Renal cortex interstitium (tissue), 15 donors: ENCODE data around the gene INTS7. TPM values are rescaled to one million over a fixed set of nuclear protein-coding genes. Genes with fewer than 3 reads are reported as not detected.

Experiments used
- DNase-seq, 11 donors: peaks; one replicate each; pipeline ENCODE4 v3.0.0-alpha.2; 2013; ENCODE audit warnings: low read depth in 9 of 11, low spot score in 4 of 11; ENCODE audit errors: extremely low read depth in 1 of 11
- long read RNA-seq, 16 experiments: transcript quantifications; one replicate each; lab custom pipeline, GENCODE V29; 2026
- polyA plus RNA-seq, 3 donors: library from polyadenylated mRNA; unstranded; fragments of 120-200 nt; gene quantifications; one replicate each; pipeline ENCODE4 v1.2.1, GENCODE V29; 2013; ENCODE audit not compliant: insufficient read length in 3 of 3

Gene INTS7
- 10 to 100 TPM; 15.8 to 22.0 (median 18.6) TPM for polyA plus RNA-seq
- long read RNA-seq, donor 1: 0 reads
- long read RNA-seq, donor 2: 0 reads
- long read RNA-seq, donor 3, full-length matches to known transcripts: 1 of 1 reads
- long read RNA-seq, donor 3, partial matches to known transcripts: 0 of 1 reads
- long read RNA-seq, donor 3, other reads (novel, unspliced or antisense): 0 of 1 reads
- long read RNA-seq, donor 4, full-length matches to known transcripts: 2 of 9 reads
- long read RNA-seq, donor 4, partial matches to known transcripts: 7 of 9 reads
- long read RNA-seq, donor 4, other reads (novel, unspliced or antisense): 0 of 9 reads
- long read RNA-seq, donor 5: 0 reads
- long read RNA-seq, donor 6, full-length matches to known transcripts: 3 of 3 reads
- long read RNA-seq, donor 6, partial matches to known transcripts: 0 of 3 reads
- long read RNA-seq, donor 6, other reads (novel, unspliced or antisense): 0 of 3 reads
- long read RNA-seq, donor 7, full-length matches to known transcripts: 1 of 1 reads
- long read RNA-seq, donor 7, partial matches to known transcripts: 0 of 1 reads
- long read RNA-seq, donor 7, other reads (novel, unspliced or antisense): 0 of 1 reads
- long read RNA-seq, donor 8, full-length matches to known transcripts: 1 of 1 reads
- long read RNA-seq, donor 8, partial matches to known transcripts: 0 of 1 reads
- long read RNA-seq, donor 8, other reads (novel, unspliced or antisense): 0 of 1 reads
- long read RNA-seq, donor 9: 0 reads
- long read RNA-seq, donor 10: 0 reads
- long read RNA-seq, donor 11, full-length matches to known transcripts: 2 of 2 reads
- long read RNA-seq, donor 11, partial matches to known transcripts: 0 of 2 reads
- long read RNA-seq, donor 11, other reads (novel, unspliced or antisense): 0 of 2 reads
- long read RNA-seq, donor 12: 0 reads
- long read RNA-seq, donor 13, full-length matches to known transcripts: 2 of 2 reads
- long read RNA-seq, donor 13, partial matches to known transcripts: 0 of 2 reads
- long read RNA-seq, donor 13, other reads (novel, unspliced or antisense): 0 of 2 reads
- long read RNA-seq, donor 14, full-length matches to known transcripts: 1 of 6 reads
- long read RNA-seq, donor 14, partial matches to known transcripts: 5 of 6 reads
- long read RNA-seq, donor 14, other reads (novel, unspliced or antisense): 0 of 6 reads
- long read RNA-seq, donor 15, full-length matches to known transcripts: 1 of 1 reads
- long read RNA-seq, donor 15, partial matches to known transcripts: 0 of 1 reads
- long read RNA-seq, donor 15, other reads (novel, unspliced or antisense): 0 of 1 reads
- long read RNA-seq, donor 16, full-length matches to known transcripts: 6 of 13 reads
- long read RNA-seq, donor 16, partial matches to known transcripts: 7 of 13 reads
- long read RNA-seq, donor 16, other reads (novel, unspliced or antisense): 0 of 13 reads

GRCh38 chr1:212035123-212035834, at the start of gene INTS7, which contains the start of gene DTL:
Gene INTS7, minus strand, starts transcription at chr1:212035557. Its CDS starts 120 bp downstream, at chr1:212035437.
Gene DTL, plus strand, starts transcription at chr1:212035748. Its CDS starts 143 bp downstream, at chr1:212035891.
- peak; percentile 97 to 100 (median 99) for DNase-seq

- DNase-seq: no peak
Observed at GRCh38 chr1:212082765-212083406, 47.5 kb upstream of the INTS7 start.

GRCh38 chr1:212078826-212079225, 43.5 kb upstream of the INTS7 start:
- no peak for DNase-seq

- no peak for DNase-seq
Observed at GRCh38 chr1:212077028-212077427, 41.7 kb upstream of the INTS7 start.

- DNase-seq: no peak
Observed at GRCh38 chr1:212074856-212075255, 39.5 kb upstream of the INTS7 start.

GRCh38 chr1:212074313-212074712, 39.0 kb upstream of the INTS7 start:
- DNase-seq: no peak

- DNase-seq: no peak
Observed at GRCh38 chr1:212073490-212073889, 38.1 kb upstream of the INTS7 start.

GRCh38 chr1:212072047-212072446, 36.7 kb upstream of the INTS7 start:
- DNase-seq: no peak

- peak in 7 of 11 donors; percentile 19 to 45 (median 28) for DNase-seq
Observed at GRCh38 chr1:212070720-212071302, 35.5 kb upstream of the INTS7 start.

GRCh38 chr1:212067787-212068186, 32.4 kb upstream of the INTS7 start:
- peak in 4 of 11 donors; percentile 13 to 30 (median 22) for DNase-seq

- peak in 4 of 11 donors; percentile 6 to 18 (median 14) for DNase-seq
Observed at GRCh38 chr1:212062832-212063438, 27.6 kb upstream of the INTS7 start.

GRCh38 chr1:212060632-212061472, 25.5 kb upstream of the INTS7 start:
- no peak for DNase-seq

GRCh38 chr1:212055333-212055732, 20.0 kb upstream of the INTS7 start:
- no peak for DNase-seq

GRCh38 chr1:212053993-212054392, 18.6 kb upstream of the INTS7 start:
- no peak for DNase-seq

GRCh38 chr1:212045981-212046380, 10.6 kb upstream of the INTS7 start:
- no peak for DNase-seq

GRCh38 chr1:212044851-212045250, 9.5 kb upstream of the INTS7 start:
- no peak for DNase-seq
